Stimulated activated memory B cell treated with anti-CD40 and anti-IgM and Interleukin-4, amounts not matched to agents 10 μg/mL and 1 μg/mL and 100 μg/mL, for 72 hours (primary cell): ENCODE measurements around the gene GNE.
A peak's percentile ranks its signal among the peaks of the same experiment; 100 is the strongest.
"Not testable (repeated sequence)": the region's sequence is repeated elsewhere in the genome, so short reads cannot be mapped to it uniquely, and the experiment has no call there.

Experiments
- ATAC-seq: fragments of 150-1000 bp; cut with Tn5 transposase; 2 replicates; pipeline ENCODE4 v1.10.0; 2021
- H3K27ac Mint-ChIP-seq: one replicate; pipeline ENCODE4 v1.8.0; 2022; ENCODE audit warnings: mild to moderate bottlenecking, mixed read lengths
- H3K27me3 Mint-ChIP-seq: one replicate; pipeline ENCODE4 v1.8.0; 2022; ENCODE audit warnings: mixed read lengths
- H3K36me3 Mint-ChIP-seq: one replicate; pipeline ENCODE4 v1.8.0; 2022; ENCODE audit warnings: mixed read lengths
- H3K4me1 Mint-ChIP-seq: one replicate; pipeline ENCODE4 v1.8.0; 2022; ENCODE audit warnings: mixed read lengths
- H3K4me3 Mint-ChIP-seq: one replicate; pipeline ENCODE4 v1.8.0; 2022; ENCODE audit warnings: mild to moderate bottlenecking, moderate library complexity, mixed read lengths
- H3K9me3 Mint-ChIP-seq: one replicate; pipeline ENCODE4 v1.8.0; 2022; ENCODE audit warnings: mixed read lengths

The GNE gene

GRCh38 chr9:36282275-36282674, 24.0 kb upstream of the GNE start:
- H3K27ac Mint-ChIP-seq: no peak overlapping the region
- H3K4me1 Mint-ChIP-seq: no peaks in the 10 kb centered on the region

GRCh38 chr9:36280989-36281388, 22.7 kb upstream of the GNE start:
- Mint-ChIP-seq H3K36me3 (no peaks in the 10 kb centered on the region), H3K27me3 (no peaks in the 10 kb centered on the region), H3K4me3 (no peak overlapping the region), H3K9me3 (no peaks in the 10 kb centered on the region), H3K27ac (no peak overlapping the region), H3K4me1 (no peaks in the 10 kb centered on the region)
- ATAC-seq: no peak

More at GRCh38 chr9:36282275-36282674, 24.0 kb upstream of the GNE start:
- no peaks in the 10 kb centered on the region for H3K9me3 Mint-ChIP-seq
- no peaks in the 10 kb centered on the region for H3K36me3 Mint-ChIP-seq
- no peaks in the 10 kb centered on the region for H3K27me3 Mint-ChIP-seq
- no peak overlapping the region for H3K4me3 Mint-ChIP-seq
- ATAC-seq: no peak

DNA sequence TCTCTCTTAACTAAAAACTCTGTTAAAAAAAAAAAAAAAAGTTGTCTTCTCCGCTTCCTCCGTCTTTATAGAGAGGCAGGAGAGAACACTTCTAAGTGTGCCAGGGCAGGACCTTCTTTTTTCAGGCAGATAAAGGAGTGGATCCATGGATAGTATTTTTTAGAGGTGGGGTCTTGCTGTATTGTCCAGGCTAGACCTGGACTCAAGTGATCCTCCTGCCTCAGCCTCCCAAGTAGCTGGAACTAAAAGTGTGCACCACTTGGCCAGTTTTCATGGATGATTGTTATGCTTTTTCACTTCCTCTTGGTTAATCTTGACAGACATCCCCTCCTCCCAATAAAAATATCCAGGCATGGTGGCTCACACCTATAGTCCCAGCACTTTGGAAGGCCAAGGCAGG, 20.0 kb upstream of the GNE start:
- no peaks in the 10 kb centered on the region for H3K9me3 Mint-ChIP-seq
- H3K4me1 Mint-ChIP-seq: no peaks in the 10 kb centered on the region
- no peak overlapping the region for H3K4me3 Mint-ChIP-seq
- H3K27ac Mint-ChIP-seq: no peak overlapping the region
- H3K36me3 Mint-ChIP-seq: no peaks in the 10 kb centered on the region
- no peak for ATAC-seq
- H3K27me3 Mint-ChIP-seq: no peaks in the 10 kb centered on the region

DNA sequence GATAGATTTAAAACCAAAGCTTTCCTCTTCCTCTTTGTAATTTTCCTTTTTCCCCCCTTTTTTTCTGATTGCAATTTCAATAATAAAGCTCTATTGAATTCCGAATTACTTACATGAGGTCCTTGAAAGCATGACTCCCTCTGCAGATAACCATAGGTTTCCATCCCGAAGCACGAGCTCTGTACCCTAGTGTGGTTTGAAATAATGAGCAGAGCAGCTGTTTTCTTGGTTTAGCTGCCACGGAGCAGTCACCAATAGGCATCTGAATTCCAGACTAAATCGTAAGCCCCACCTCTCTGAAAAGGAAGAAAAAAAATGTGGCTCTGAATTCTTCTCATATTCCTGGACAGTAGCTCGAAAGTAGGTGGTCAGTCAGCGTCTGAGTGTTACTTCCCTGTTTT, 18.5 kb upstream of the GNE start:
- Mint-ChIP-seq H3K27ac (no peak overlapping the region), H3K36me3 (no peaks in the 10 kb centered on the region)

GRCh38 chr9:36276254-36276653, 18.0 kb upstream of the GNE start:
- no peaks in the 10 kb centered on the region for H3K36me3 Mint-ChIP-seq
- H3K27me3 Mint-ChIP-seq: no peaks in the 10 kb centered on the region
- H3K27ac Mint-ChIP-seq: no peak overlapping the region
- H3K4me3 Mint-ChIP-seq: no peak overlapping the region
- no peak for ATAC-seq
- no peaks in the 10 kb centered on the region for H3K9me3 Mint-ChIP-seq
- H3K4me1 Mint-ChIP-seq: no peaks in the 10 kb centered on the region

More for the DNA sequence above, 18.5 kb upstream of the GNE start:
- no peak for ATAC-seq
- Mint-ChIP-seq H3K9me3 (no peaks in the 10 kb centered on the region), H3K27me3 (no peaks in the 10 kb centered on the region), H3K4me3 (no peak overlapping the region), H3K4me1 (no peaks in the 10 kb centered on the region)

- Mint-ChIP-seq H3K4me3 (no peak overlapping the region), H3K9me3 (no peaks in the 10 kb centered on the region), H3K4me1 (no peaks in the 10 kb centered on the region), H3K27me3 (no peaks in the 10 kb centered on the region), H3K36me3 (no peaks in the 10 kb centered on the region), H3K27ac (no peak overlapping the region)
- no peak for ATAC-seq
Measured at GRCh38 chr9:36275060-36275459, 16.8 kb upstream of the GNE start.

DNA sequence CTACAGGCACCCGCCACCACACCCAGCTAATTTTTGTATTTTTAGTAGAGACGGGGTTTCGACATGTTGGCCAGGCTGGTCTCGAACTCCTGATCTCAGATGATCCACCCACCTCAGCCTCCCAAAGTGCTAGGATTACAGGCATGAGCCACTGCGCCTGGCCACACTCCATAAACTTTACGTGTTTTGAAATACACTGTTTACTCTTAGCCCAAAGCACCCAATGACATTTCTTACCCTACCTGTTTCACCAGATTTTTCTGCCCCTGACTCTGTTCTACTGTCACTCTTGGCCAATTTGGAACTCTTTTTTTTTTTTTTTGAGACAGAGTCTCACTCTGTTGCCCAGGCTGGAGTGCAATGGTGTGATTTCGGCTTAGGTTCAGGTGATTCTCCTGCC, 15.1 kb upstream of the GNE start:
- not testable (repeated sequence) for H3K27me3 Mint-ChIP-seq, H3K4me1 Mint-ChIP-seq, H3K27ac Mint-ChIP-seq, H3K9me3 Mint-ChIP-seq, H3K36me3 Mint-ChIP-seq, H3K4me3 Mint-ChIP-seq, ATAC-seq

GRCh38 chr9:36268007-36268427, 9.8 kb upstream of the GNE start:
- H3K27me3 Mint-ChIP-seq: no peaks in the 10 kb centered on the region

DNA sequence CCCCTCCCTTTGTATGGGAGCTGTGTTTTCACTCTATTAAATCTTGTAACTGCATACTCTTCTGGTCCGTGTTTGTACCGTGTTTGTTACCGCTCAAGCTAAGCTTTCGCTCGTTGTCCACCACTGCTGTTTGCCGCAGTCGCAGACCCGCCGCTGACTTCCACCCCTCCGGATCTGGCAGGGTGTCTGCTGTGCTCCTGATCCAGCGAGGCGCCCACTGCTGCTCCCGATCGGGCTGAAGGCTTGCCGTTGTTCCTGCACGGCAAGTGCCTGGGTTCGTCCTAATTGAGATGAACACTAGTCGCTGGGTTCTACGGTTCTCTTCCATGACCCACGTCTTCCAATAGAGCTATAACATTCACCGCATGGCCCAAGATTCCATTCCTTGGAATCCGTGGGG, 6.6 kb upstream of the GNE start:
- Mint-ChIP-seq H3K9me3 (no peaks in the 10 kb centered on the region), H3K4me3 (no peak overlapping the region), H3K27me3 (no peaks in the 10 kb centered on the region), H3K36me3 (no peaks in the 10 kb centered on the region), H3K4me1 (no peaks in the 10 kb centered on the region), H3K27ac (no peak overlapping the region)
- ATAC-seq: no peak

More at GRCh38 chr9:36268007-36268427, 9.8 kb upstream of the GNE start:
- ATAC-seq: no peak
- Mint-ChIP-seq H3K9me3 (no peaks in the 10 kb centered on the region), H3K4me1 (no peaks in the 10 kb centered on the region), H3K4me3 (no peak overlapping the region), H3K27ac (no peak overlapping the region), H3K36me3 (no peaks in the 10 kb centered on the region)

DNA sequence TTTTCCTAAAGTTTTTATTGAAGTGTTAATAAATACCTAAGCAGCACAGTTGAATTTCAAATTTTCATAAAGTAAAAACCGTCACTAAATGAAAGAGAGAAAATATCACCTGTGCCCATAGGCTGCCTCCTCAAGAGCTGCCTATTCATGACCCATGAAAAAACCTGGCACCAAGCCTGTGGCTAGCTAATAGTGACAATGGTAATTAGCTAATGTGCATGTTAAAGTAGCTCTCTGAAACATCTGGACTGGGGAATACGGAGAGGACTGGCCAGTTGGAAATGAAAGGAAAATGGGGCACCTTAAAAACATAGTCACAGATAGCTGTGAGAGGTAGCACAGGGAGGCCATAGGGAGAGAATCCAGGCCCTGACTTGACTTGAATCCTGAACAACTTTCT, 5.4 kb upstream of the GNE start:
- H3K27ac Mint-ChIP-seq: no peak overlapping the region
- H3K36me3 Mint-ChIP-seq: no peaks in the 10 kb centered on the region
- no peak for ATAC-seq
- H3K4me1 Mint-ChIP-seq: no peaks in the 10 kb centered on the region
- H3K9me3 Mint-ChIP-seq: no peaks in the 10 kb centered on the region
- no peaks in the 10 kb centered on the region for H3K27me3 Mint-ChIP-seq
- H3K4me3 Mint-ChIP-seq: no peak overlapping the region

GRCh38 chr9:36258996-36259533, 817 bp upstream of the GNE start:
- no peak for ATAC-seq
- H3K27me3 Mint-ChIP-seq: no peaks in the 10 kb centered on the region
- no peaks in the 10 kb centered on the region for H3K36me3 Mint-ChIP-seq
- H3K4me3 Mint-ChIP-seq: peak overlapping the region; percentile 99
- no peaks in the 10 kb centered on the region for H3K4me1 Mint-ChIP-seq
- peak overlapping the region; percentile 95 for H3K27ac Mint-ChIP-seq
- no peaks in the 10 kb centered on the region for H3K9me3 Mint-ChIP-seq

DNA sequence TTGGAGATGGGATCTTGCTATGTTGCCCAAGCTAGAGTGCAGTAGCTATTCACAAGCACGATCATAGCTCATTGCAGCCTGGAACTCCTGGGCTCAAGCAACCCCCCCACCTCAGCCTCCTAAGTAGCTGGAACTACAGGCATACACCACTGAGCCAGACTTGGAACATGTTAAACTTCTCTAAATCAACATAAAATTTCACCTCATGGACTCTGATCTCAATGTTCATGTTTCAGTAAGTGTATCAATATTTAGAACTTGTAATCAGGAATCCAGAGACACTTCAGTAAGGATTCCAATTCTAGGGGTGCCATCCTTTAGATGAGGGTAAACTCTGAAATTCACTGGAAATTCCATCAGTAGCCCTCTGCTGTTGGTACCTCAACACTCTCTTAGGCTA, 6.8 kb downstream of the GNE start:
- Mint-ChIP-seq H3K36me3 (peaks cover 18% of the 10 kb centered on the region), H3K4me1 (peaks cover 22% of the 10 kb centered on the region), H3K9me3 (no peaks in the 10 kb centered on the region), H3K27ac (no peak overlapping the region), H3K4me3 (no peak overlapping the region), H3K27me3 (no peaks in the 10 kb centered on the region)
- no peak for ATAC-seq

DNA sequence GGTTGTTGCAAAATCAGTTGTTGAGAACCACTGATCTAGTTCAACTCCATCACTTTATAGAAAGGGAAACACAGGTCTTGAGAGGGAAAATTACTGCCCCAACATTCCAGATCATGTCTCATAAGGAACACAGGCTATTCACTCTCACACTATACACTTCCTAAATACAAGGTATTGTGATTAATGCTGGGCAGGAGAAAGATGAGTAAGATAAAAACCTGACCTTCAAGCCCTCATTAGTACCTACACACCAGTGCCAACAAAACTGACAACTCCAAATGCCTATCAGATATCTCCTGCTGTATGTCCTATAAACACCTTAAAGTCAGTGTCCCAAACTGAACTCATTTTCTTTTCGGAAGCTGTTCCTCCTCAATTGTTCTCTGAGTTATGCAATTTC, 8.2 kb downstream of the GNE start:
- Mint-ChIP-seq H3K36me3 (peaks cover 23% of the 10 kb centered on the region), H3K27ac (peak overlapping the region; percentile 9), H3K27me3 (no peaks in the 10 kb centered on the region), H3K9me3 (no peaks in the 10 kb centered on the region), H3K4me1 (peaks cover 22% of the 10 kb centered on the region), H3K4me3 (no peak overlapping the region)
- no peak for ATAC-seq

DNA sequence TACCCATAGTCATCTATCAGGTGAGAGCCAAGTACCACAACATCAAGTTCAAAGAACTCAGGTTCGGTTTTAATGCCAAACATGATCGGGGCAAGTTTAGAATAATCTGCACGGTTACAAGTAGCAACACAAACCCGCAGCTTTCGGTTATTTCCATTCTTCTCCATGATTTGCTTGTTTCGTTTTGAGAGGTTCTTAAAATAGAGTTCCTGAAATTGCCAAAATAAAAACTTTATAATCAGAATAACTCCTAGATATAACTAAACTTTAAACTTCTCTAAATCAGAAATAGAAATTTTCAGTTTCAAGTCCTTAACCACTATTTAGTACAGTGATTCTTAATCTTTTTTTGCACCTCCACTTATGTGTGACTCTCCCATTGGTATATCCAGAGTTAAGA, 9.1 kb downstream of the GNE start:
- Mint-ChIP-seq H3K9me3 (no peaks in the 10 kb centered on the region), H3K27me3 (no peaks in the 10 kb centered on the region), H3K4me1 (peaks cover 22% of the 10 kb centered on the region), H3K27ac (no peak overlapping the region), H3K4me3 (no peak overlapping the region), H3K36me3 (peaks cover 23% of the 10 kb centered on the region)
- ATAC-seq: no peak

DNA sequence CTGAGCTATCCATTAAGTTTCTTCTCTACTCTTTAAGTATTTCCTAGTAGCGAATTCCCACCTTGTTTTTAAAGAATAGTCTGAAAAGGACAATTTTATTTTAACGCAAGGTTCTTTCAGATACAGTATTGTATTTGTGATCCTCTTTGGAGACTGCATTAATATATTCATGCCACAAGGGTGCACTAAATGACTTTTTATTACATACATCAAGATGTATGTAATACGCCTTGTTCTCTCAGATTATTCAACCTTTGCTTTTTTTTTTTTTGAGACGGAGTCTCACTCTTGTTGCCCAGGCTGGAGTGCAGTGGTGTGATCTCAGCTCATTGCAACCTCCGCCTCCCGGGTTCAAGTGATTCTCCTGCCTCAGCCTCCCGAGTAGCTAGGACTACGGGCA, 10.2 kb downstream of the GNE start:
- not testable (repeated sequence) for H3K4me3 Mint-ChIP-seq, H3K27ac Mint-ChIP-seq, ATAC-seq, H3K27me3 Mint-ChIP-seq, H3K9me3 Mint-ChIP-seq
- Mint-ChIP-seq H3K4me1 (peaks cover 22% of the 10 kb centered on the region), H3K36me3 (peaks cover 23% of the 10 kb centered on the region)

GRCh38 chr9:36247356-36247755, 10.9 kb downstream of the GNE start:
- ATAC-seq: no peak
- Mint-ChIP-seq H3K36me3 (peaks cover 23% of the 10 kb centered on the region), H3K27me3 (no peaks in the 10 kb centered on the region), H3K27ac (no peak overlapping the region), H3K9me3 (no peaks in the 10 kb centered on the region), H3K4me3 (no peak overlapping the region), H3K4me1 (peaks cover 22% of the 10 kb centered on the region)

DNA sequence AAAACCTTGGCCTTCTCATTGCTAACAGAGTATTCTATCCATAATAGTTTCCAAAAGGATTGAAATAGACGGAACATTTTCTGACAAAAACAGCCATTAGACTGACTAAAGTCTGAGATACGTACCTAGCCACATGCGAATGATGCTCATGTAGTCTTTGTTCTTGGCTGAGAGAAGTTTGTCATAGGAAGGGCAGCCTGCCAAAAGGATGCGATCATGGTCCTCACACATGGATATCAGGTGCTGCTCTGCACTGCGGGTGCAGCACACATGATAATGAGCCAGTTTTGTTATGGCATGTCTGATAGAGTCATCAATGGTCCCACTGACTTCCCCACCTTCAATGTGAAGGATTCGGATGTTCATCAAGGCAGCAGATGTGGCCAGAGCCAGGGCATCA, 12.3 kb downstream of the GNE start:
- peaks cover 22% of the 10 kb centered on the region for H3K36me3 Mint-ChIP-seq
- H3K4me3 Mint-ChIP-seq: no peak overlapping the region
- no peak overlapping the region for H3K27ac Mint-ChIP-seq
- ATAC-seq: no peak
- H3K4me1 Mint-ChIP-seq: peaks cover 17% of the 10 kb centered on the region
- no peaks in the 10 kb centered on the region for H3K27me3 Mint-ChIP-seq
- no peaks in the 10 kb centered on the region for H3K9me3 Mint-ChIP-seq
